CD4-positive, CD25-positive, alpha-beta regulatory T cell (primary cell): ENCODE results near the gene RNH1. TPM values are rescaled to one million over a fixed set of nuclear protein-coding genes. Genes with fewer than 3 reads are reported as not detected.

Experiments
- ATAC-seq, 2 donors: fragments of 150-1000 bp; cut with Tn5 transposase; one replicate each; pipeline ENCODE4 v1.10.0; 2021; ENCODE audit warnings: low read depth in 2 of 2, moderate number of reproducible peaks in 2 of 2, moderate library complexity in 1 of 2
- DNase-seq, 3 donors: peaks; one replicate each; pipeline versions ENCODE4 v3.0.0 to v3.0.0-alpha.2; 2012 to 2022; ENCODE audit warnings: mixed read lengths in 1 of 3
- H3K27ac ChIP-seq: one replicate; pipeline ENCODE4 v1.7.0; 2013; ENCODE audit warnings: mild to moderate bottlenecking, low read length; ENCODE audit not compliant: insufficient read depth, poor library complexity, severe bottlenecking
- H3K27me3 ChIP-seq: one replicate; pipeline ENCODE4 v1.7.0; 2013; ENCODE audit warnings: low read length; ENCODE audit not compliant: control insufficient read depth, insufficient read depth
- H3K36me3 ChIP-seq: one replicate; pipeline ENCODE4 v1.7.0; 2013; ENCODE audit warnings: mild to moderate bottlenecking, low read length, moderate library complexity; ENCODE audit not compliant: control insufficient read depth, insufficient read depth
- H3K4me1 ChIP-seq: 2 replicates; pipeline ENCODE4 v1.7.0; 2013; ENCODE audit warnings: mild to moderate bottlenecking, low read length; ENCODE audit not compliant: insufficient read depth, control insufficient read depth, poor library complexity, severe bottlenecking
- H3K4me3 ChIP-seq: one replicate; pipeline ENCODE4 v1.7.0; 2013; ENCODE audit warnings: low read depth, mild to moderate bottlenecking, low read length, moderate library complexity
- H3K9me3 ChIP-seq, 2 experiments: 1 replicate in 1 of 2; 2 replicates in 1 of 2; pipeline ENCODE4 v1.7.0; 2013; ENCODE audit warnings: low read length in 2 of 2, mild to moderate bottlenecking in 1 of 2, moderate library complexity in 1 of 2; ENCODE audit not compliant: control insufficient read depth in 2 of 2
- H3K27ac Mint-ChIP-seq, 3 donors: one replicate each; pipeline ENCODE4 v1.8.0; 2020 to 2022; ENCODE audit warnings: mild to moderate bottlenecking in 3 of 3, mixed read lengths in 3 of 3, moderate library complexity in 2 of 3
- H3K27me3 Mint-ChIP-seq: one replicate; pipeline ENCODE4 v1.8.0; 2022; ENCODE audit warnings: mild to moderate bottlenecking, mixed read lengths
- H3K36me3 Mint-ChIP-seq: one replicate; pipeline ENCODE4 v1.8.0; 2020; ENCODE audit warnings: mixed read lengths
- H3K4me1 Mint-ChIP-seq, 4 donors: one replicate each; pipeline ENCODE4 v1.8.0; 2020 to 2022; ENCODE audit warnings: mixed read lengths in 4 of 4, mild to moderate bottlenecking in 1 of 4
- H3K4me3 Mint-ChIP-seq, 4 donors: one replicate each; pipeline ENCODE4 v1.8.0; 2020 to 2022; ENCODE audit warnings: mild to moderate bottlenecking in 4 of 4, mixed read lengths in 4 of 4, moderate library complexity in 3 of 4
- H3K9me3 Mint-ChIP-seq, 7 donors: one replicate each; pipeline ENCODE4 v1.8.0; 2020 to 2022; ENCODE audit warnings: mixed read lengths in 7 of 7, mild to moderate bottlenecking in 3 of 7, moderate library complexity in 2 of 7
- polyA plus RNA-seq, 4 donors: library from polyadenylated mRNA; unstranded; fragments of 300-500 nt; fragmentation: Illumina TruSeq; gene quantifications; one replicate each; pipeline ENCODE4 v1.2.3, GENCODE V29; 2021
- total RNA-seq: library from RNA; stranded (reverse); gene quantifications from one replicate; pipeline ENCODE4 v1.2.3, GENCODE V29; 2022

Gene RNH1
- total and polyA plus RNA-seq, 5 donors from 2014 or later, result 112 to 155 (median 133) TPM

GRCh38 chr11:541433-541885 is 34.4 kb upstream of the RNH1 start:
- no peaks in the 10 kb centered on the region for H3K36me3 ChIP-seq
- no peaks in the 10 kb centered on the region for H3K27me3 ChIP-seq
- peaks cover 3% of the 10 kb centered on the region for H3K36me3 Mint-ChIP-seq
- H3K9me3 ChIP-seq, result no peaks in the 10 kb centered on the region
- H3K4me3 Mint-ChIP-seq, result no peak overlapping the region
- H3K27ac Mint-ChIP-seq, result no peak overlapping the region
- ATAC-seq (no peak), DNase-seq (no peak)
- no peak overlapping the region for H3K4me3 ChIP-seq
- no peaks in the 10 kb centered on the region for H3K9me3 Mint-ChIP-seq
- no peaks in the 10 kb centered on the region for H3K27me3 Mint-ChIP-seq
- H3K27ac ChIP-seq, result no peak overlapping the region
- H3K4me1 ChIP-seq, result peaks cover 22% of the 10 kb centered on the region
- H3K4me1 Mint-ChIP-seq, result peaks cover 0 to 20% (median 9%) of the 10 kb centered on the region in 4 donors

DNA sequence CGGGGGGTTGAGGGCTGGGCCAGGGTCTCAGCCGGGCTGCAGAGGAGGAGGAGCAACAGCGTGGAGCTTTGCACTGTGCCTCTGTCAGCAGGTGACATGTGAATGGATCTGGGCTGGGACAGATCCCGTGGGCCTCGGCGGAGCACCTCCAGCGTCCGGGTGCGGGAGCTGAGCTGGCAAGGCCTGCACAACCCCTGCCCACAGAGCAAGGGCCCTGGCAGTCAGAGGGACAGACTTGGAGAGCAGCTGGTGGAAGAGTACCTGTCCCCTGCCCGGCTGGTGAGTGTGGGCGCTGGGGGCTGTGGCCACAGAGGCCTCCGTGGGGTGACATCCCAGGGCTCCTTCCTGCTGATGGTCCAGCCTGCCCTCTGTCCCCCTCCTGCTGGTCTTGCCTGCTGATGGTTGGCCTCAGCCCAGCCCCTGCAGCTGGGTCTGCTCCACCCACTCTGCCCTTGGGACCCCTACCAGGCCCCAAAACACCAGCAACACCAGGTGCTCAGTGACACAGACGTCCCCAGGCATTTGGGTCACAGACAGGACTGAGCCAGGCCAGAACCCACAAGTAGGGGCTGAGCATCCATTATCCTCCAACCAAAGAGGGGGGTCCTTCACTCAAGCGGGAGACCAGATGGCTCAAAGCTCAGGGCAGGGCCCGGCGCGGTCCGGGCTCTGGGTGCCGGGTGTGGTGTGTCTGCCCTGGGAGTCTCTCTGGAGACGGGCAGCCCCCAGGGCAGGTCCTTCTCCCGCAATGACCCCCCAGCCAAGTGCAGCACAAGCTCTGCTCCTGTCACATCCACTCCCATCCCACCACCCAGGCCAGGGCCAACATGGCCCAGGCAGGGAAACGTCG is 33.8 kb upstream of the RNH1 start:
- no peak overlapping the region for H3K27ac Mint-ChIP-seq
- DNase-seq (no peak), ATAC-seq (no peak)
- peaks cover 0 to 24% (median 11%) of the 10 kb centered on the region in 4 donors for H3K4me1 Mint-ChIP-seq
- Histone ChIP-seq H3K4me3 (no peak overlapping the region), H3K36me3 (no peaks in the 10 kb centered on the region), H3K27ac (no peak overlapping the region), H3K27me3 (no peaks in the 10 kb centered on the region), H3K9me3 (no peaks in the 10 kb centered on the region), H3K4me1 (peaks cover 29% of the 10 kb centered on the region)
- peaks cover 3% of the 10 kb centered on the region for H3K36me3 Mint-ChIP-seq
- no peaks in the 10 kb centered on the region for H3K27me3 Mint-ChIP-seq
- no peaks in the 10 kb centered on the region for H3K9me3 Mint-ChIP-seq
- no peak overlapping the region for H3K4me3 Mint-ChIP-seq

DNA sequence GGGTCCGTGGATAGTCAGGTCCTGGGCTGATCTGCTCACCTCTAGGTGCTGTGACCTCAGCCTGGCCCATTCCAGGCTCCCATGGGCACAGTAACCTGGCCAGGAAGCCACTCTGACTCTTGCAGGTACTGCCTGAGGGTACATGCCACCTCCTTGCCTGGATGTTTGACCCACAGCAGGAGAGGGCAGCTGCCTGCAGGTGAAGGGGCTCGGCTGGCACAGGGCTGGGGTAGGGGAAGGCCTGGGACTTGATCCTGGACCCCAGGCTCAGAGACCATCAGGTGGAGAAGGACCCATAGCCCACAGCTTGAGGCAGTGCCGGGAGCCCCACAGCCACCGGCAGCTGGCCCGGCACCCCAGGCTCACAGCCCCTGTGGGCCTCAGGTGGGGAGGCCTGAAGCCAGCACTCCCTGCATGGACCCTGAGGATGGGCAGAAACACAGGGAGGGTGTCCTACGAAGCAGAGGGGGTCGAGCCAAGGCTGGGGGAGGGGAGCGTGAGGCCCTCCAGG is 33.0 kb upstream of the RNH1 start:
- H3K27me3 Mint-ChIP-seq, result no peaks in the 10 kb centered on the region
- no peaks in the 10 kb centered on the region for H3K9me3 Mint-ChIP-seq
- ATAC-seq (no peak), DNase-seq (no peak)
- peaks cover 3% of the 10 kb centered on the region for H3K36me3 Mint-ChIP-seq
- Histone ChIP-seq H3K36me3 (no peaks in the 10 kb centered on the region), H3K4me3 (no peak overlapping the region), H3K27ac (no peak overlapping the region), H3K9me3 (no peaks in the 10 kb centered on the region), H3K27me3 (no peaks in the 10 kb centered on the region), H3K4me1 (peaks cover 31% of the 10 kb centered on the region)
- H3K4me3 Mint-ChIP-seq, result no peak overlapping the region
- peaks cover 0 to 24% (median 11%) of the 10 kb centered on the region in 4 donors for H3K4me1 Mint-ChIP-seq
- no peak overlapping the region for H3K27ac Mint-ChIP-seq

GRCh38 chr11:538431-539051 is 31.5 kb upstream of the RNH1 start:
- no peaks in the 10 kb centered on the region for H3K36me3 ChIP-seq
- Mint-ChIP-seq H3K9me3 (no peaks in the 10 kb centered on the region), H3K27ac (peak overlapping the region in 1 of 3 donors; percentile 51), H3K4me3 (peak overlapping the region; percentile 69 to 95 (median 90)), H3K27me3 (no peaks in the 10 kb centered on the region), H3K36me3 (peaks cover 3% of the 10 kb centered on the region), H3K4me1 (peaks cover 0 to 24% (median 11%) of the 10 kb centered on the region in 4 donors)
- no peak overlapping the region for H3K27ac ChIP-seq
- peaks cover 44% of the 10 kb centered on the region for H3K4me1 ChIP-seq
- ATAC-seq (no peak), DNase-seq (no peak)
- no peaks in the 10 kb centered on the region for H3K9me3 ChIP-seq
- H3K27me3 ChIP-seq, result no peaks in the 10 kb centered on the region
- H3K4me3 ChIP-seq, result no peak overlapping the region

- ATAC-seq, result no peak
- Mint-ChIP-seq H3K27ac (peak overlapping the region in 2 of 3 donors; percentile 36 to 86), H3K9me3 (no peaks in the 10 kb centered on the region), H3K4me1 (peaks cover 0 to 24% (median 11%) of the 10 kb centered on the region in 4 donors), H3K36me3 (peaks cover 3% of the 10 kb centered on the region), H3K27me3 (no peaks in the 10 kb centered on the region), H3K4me3 (peak overlapping the region; percentile 83 to 95 (median 90))
- Histone ChIP-seq H3K27ac (peak overlapping the region; percentile 90), H3K36me3 (no peaks in the 10 kb centered on the region), H3K9me3 (no peaks in the 10 kb centered on the region), H3K4me1 (peaks cover 44% of the 10 kb centered on the region), H3K27me3 (no peaks in the 10 kb centered on the region), H3K4me3 (peak overlapping the region; percentile 32)
- DNase-seq, result no peak
These were observed 30.8 kb upstream of the RNH1 start for GRCh38 chr11:537622-538430.

DNA sequence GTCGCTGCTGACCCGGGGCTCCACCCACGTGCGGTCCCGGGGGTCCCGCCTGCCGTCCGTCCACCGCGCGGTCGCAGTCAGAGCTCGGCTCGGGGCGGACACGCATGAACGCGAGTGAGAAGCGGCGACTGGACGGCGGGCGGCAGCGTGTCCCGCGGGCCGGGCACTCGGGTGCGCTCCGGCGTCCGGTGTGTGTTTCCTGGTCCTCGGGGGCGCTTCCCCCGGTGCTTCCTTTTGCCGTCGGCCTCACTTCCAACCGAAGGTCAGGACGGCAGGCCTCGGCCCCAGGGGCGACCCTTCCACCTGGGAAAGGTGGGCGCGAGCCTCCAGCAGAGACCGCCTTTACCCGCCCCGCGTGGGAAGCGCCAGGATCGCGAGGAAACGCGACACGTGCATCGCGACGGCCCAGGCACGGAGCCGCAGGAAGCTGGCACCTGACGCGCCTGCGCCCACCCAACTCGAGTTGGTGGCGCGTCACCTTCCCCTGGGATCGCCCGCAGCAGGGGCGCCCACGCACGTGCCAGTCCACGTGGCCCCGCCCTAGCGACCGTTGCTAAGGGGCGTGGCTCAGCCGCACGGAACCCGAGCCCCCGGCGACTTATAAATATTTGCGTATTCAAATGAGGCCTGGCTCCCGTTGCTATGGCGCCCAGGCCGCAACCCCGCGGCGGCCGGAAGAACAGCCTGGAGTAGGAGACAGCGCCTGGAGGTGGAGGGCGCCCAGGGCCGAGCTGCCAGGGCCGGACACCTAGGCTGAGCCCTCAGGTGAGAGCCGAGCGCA is 30.0 kb upstream of the RNH1 start, which contains the start of gene LRRC56:
LRRC56 (plus strand) TSS at position 687 of the 781 bp plus-strand sequence. CDS start 3,158 bp downstream, outside the sequence.
- Histone ChIP-seq H3K9me3 (no peaks in the 10 kb centered on the region), H3K27me3 (no peaks in the 10 kb centered on the region), H3K36me3 (peaks cover 3% of the 10 kb centered on the region), H3K4me1 (peaks cover 44% of the 10 kb centered on the region), H3K4me3 (peak within 1 kb of the TSS; percentile 32), H3K27ac (peak within 1 kb of the TSS; percentile 90)
- Mint-ChIP-seq H3K4me3 (peak within 1 kb of the TSS; percentile 93 to 97 (median 96)), H3K27me3 (no peaks in the 10 kb centered on the region), H3K36me3 (no peaks in the 10 kb centered on the region), H3K9me3 (no peaks in the 10 kb centered on the region), H3K4me1 (peaks cover 0 to 24% (median 11%) of the 10 kb centered on the region in 4 donors), H3K27ac (peak within 1 kb of the TSS; percentile 86 to 98 (median 95))
- DNase-seq (peak; percentile 89 to 93 (median 93)), ATAC-seq (peak; percentile 44 to 52)
